ENCODE data around the gene TANK. TPM values are rescaled to one million over a fixed set of nuclear protein-coding genes. Genes with fewer than 3 reads are reported as not detected.
A peak's percentile ranks its signal among the peaks of the same experiment; 100 is the strongest.
"Not testable (repeated sequence)": the region's sequence is repeated elsewhere in the genome, so short reads cannot be mapped to it uniquely, and the experiment has no call there.

Gene TANK, protein sequence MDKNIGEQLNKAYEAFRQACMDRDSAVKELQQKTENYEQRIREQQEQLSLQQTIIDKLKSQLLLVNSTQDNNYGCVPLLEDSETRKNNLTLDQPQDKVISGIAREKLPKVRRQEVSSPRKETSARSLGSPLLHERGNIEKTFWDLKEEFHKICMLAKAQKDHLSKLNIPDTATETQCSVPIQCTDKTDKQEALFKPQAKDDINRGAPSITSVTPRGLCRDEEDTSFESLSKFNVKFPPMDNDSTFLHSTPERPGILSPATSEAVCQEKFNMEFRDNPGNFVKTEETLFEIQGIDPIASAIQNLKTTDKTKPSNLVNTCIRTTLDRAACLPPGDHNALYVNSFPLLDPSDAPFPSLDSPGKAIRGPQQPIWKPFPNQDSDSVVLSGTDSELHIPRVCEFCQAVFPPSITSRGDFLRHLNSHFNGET
- 89.5 TPM for total RNA-seq

DNA sequence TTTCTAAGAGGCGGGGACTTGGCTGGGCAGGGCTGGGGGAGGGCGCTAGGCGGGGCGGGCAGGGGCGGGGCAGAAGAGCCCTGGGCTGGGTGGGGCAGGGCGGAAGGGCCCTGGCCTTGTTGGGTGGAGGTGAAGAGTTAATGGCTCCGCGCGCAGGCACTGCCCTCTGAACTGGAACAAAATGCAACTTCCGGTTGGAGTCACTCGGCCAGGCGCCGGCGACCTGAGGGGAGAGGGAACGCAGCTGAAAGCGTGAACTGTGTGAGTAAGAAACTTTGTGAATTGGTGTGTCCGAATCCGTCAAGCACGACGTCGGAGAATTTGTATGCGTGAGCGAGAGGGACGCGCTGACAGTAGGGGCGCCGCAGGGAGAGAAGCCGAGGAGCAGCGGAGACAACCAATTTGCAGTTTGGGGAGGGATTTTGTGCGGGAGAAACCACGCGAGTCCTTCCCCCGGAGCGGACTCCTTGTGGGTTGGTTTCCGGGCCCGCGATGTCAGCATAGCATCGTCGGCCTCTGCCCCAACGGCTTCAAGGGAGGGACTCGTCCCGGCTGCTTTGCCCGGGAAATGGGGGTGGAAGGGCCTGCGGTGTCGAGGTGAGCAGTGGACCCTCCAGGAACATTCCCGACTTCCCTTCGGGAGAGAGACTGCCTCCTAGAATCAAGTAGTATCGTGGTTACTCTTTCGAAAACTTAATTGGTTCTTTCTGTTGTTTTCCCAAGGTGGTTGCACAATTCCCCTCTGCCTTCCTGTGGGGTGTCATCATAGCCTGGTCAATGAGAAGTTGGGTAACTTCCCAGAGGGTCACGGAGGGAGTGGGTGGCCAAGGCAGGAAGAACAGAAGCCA is at the start of gene TANK:
TANK (plus strand) TSS at position 203 of the 848 bp plus-strand sequence. CDS start 19,235 bp downstream, outside the sequence.
- DNase-seq: peak; percentile 86

DNA sequence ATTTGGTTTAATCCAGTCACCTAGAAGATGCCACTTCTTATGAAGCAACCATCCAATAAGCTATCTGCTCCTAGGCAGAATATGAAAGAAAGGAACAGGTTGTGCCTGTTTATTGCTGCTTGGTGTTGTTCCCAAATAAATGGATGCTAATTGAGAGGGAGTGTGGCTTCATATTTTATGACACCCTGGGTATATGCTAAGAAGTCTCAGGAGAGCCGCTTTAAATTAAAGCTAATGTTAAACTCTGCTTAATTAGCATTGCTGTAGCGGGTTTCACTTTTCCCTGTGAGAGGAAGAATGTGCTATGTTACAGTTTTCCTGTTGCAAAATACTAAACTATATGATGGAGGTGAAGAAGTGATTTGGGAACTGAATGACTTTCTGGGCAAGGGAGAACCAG is 48.7 kb upstream of the TANK start:
- DNase-seq: no peak

DNA sequence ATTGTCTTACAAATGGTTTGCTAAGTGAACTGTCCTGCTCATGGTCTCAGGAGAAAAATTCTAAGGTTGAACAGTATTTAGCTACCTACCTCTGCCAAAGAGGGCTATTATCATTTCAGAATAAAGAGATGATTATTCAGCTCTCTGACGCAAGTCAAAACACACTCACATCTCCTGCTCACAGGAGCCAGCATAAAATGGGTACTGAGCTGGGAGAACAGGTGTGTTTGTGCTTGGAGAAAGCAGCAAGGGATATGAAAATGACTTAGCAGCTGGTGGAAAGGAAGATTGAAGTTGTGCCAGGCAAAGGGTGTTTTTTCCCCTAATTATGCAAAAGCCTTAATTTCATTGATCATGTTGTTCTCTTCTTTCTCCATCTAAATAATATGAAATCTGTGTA is 47.3 kb upstream of the TANK start:
- no peak for DNase-seq

DNA sequence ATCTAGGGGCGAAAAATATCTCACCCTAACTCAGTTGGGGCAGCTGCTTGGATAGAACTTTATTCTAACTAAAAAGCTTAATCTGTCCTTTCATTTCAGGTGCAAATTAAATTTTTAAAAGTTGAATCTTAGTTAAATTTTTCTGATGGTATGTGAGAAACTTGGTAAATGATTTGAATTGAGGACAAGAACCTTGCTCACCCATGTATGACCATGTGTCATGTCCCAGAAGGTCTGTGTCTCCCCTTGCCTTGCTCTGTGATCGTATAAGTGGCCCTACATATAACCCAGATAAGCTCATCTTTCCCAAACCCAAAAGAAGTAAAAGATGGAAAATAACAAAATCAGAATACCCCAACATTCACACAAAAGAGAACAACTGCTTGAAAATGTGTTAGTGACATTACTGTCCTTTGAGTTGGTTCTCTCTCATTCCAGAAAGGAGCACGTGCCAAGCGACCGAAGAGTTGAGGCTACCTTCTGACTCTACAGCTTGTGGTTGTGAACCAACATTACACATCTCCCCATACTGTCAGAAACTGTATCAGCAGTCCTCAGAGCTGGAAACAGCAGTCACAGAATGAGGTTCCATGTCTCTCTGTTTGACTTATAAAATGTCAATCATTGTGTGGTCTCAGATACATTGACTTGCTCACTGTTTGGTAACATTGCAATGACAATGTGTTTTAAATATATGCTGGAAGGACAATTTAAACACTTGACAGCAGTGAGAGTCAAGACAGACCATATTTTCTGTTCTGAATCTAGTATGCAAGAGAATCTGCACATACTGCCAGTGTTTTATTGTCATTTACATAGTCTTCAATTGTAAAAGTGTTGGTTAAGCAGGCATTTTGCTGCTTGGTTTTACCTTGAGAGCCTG is 46.3 kb upstream of the TANK start:
- no peak for DNase-seq

DNA sequence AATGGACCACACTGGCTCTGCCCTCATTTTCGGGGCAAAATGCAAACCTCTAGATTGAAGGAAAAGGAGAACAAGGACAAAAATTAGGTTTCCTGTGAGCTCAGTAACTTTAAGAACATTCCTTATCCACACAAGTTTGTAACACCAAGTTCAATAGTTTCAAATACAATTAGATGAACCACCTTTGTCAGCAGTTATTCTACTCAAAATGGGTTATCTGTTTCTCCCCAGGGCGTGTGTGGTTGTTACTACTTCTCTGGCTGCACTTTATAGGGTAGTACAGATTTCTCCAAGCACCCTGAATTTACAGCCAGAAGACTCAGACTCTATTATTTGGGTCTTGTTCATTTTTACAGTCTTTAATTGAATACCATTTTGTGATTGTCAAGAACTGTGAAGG is 45.0 kb upstream of the TANK start:
- DNase-seq: no peak

DNA sequence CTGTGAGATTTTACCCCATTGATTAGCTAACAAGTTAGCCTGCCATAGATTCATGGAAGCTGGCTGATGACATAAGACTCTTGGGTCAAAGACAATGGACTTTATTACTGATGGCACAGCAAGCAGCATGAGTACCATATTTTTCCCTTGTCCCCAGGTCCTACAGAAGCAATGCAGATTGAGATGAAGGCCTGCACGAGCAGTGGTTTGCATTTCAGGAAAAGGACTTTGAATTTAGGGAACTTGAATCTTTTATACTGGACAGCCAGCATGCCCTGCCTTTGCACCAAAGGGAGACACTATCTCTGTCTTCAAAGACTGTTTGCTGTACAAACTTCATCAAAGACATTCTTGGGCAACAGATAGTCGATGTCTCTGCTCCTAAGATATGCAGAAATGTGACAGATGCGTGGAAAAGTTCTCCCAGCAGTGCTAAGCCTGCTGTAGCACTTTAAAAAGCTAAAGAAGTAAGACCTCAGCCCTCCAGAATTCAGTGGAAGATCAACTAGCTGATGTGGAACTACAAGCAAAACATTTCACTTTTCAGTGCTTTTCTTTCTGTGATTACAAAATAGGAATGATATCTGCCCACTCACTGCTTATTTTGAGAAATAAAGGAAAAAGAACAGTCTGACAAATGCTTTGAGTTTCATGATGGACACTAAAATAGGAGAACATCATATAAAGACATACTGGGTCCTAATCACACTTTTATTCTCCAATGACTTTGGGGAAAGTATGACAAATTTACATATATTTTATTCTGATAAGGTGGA is 44.4 kb upstream of the TANK start:
- DNase-seq: no peak

DNA sequence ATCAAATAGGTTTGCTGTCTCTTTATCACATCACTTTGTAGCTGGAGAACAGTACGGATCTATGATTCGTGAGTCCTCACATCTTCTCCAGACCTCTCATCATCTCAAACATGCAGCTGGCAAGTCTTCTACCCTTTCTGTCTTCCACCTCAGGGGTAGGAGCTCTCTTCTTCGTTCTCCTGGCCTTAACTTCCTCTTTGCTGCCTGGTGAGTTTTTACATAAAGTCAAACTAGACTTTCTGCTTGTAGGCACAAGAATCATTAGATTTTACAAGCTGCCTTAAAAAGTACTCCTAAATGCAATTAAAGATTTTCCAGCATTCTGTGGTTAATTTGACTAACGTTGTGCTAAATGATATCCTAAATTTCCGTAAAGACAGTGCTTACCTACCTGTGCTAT is 43.7 kb upstream of the TANK start:
- no peak for DNase-seq

DNA sequence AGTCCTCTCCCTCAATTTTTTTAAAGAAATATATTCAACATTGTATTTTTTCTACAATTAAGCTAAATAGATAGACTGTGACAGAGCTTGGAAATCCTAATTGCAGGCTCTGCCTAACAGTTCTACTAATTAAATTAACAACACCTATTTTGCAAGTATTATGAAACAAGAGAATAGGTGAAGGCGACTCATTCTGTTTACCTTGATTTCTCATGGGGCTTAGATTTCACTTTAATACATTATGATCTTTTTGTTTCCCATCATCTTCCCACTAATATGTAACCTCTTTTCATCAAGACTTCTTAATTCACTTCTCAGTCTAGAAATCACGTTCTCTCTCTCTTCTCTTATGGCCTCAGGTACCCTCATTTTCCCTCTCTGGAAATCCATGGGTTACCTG is 42.7 kb upstream of the TANK start:
- DNase-seq: no peak

DNA sequence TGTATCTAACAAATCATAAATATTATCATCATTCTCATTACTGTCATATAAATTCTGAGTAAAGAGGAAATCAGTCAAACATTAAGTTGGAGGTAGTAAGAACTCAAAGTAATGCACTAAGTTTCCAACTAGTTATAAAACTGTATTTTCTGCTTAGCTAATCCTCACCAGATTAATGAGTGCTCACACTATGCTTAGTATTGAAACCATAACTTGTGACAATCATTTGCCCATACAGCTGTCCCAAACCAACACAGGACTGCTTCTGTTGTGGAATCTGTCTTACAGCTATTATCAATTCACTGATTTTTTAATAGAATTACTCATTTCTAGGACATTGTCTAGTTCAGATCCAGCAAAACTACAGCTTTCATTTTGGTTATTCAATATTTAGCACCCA is 41.5 kb upstream of the TANK start:
- no peak for DNase-seq

DNA sequence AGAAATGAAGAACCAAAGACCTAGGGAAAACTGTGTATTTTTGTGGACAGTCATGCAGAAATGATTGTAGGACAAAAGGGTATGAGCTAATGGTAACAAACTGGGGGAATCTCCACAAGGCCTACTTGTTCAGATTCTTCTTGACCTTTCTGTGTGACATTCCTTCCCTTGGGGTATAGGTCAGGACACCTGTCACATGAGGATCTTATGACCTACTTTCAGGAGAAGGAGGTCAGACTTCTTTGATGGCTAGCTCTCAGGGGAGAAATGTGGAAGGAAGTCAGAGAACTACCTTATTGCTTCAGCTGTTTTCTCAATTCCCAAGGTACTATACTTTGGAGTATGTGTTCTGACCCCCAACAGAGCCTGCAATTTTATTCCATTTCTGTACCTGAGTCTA is 40.7 kb upstream of the TANK start:
- DNase-seq: no peak

DNA sequence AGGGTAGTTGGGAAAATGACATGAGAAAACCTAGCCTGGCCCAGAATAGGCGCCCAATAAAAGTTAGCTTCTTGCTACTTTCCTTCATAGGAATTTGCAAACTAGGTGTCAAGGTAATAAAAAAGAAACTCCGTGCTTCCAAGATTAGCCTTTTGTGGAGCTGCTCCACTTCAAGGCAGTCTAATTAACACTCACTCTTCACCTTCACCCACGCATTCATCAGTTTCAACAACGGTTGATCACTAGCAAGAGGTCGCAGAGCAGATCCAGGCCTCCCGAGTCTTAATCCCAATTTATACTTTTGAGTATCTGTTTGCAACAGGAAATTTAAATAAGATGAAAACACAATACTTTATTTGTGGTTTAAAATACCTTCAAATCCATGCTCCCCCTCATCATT is 39.5 kb upstream of the TANK start:
- DNase-seq: no peak

DNA sequence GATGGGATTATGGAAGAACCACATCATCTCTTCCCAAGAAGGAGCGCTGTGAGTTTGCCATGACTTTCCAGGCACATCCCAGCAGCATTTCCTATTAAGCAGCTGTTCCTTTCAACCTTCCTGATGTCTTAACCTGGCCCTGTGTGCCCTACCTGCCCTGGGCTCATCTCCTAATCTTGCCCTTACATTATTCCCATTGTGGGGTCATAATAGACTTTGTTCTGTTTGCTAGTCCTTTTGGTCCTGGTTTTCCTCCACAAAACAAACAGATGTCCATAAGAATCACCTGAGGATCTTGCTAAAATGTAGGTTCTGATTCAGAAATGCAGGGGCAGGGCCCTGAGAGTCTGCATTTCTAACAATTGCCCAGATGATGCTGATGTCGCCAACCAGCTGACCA is 38.6 kb upstream of the TANK start:
- DNase-seq: no peak

DNA sequence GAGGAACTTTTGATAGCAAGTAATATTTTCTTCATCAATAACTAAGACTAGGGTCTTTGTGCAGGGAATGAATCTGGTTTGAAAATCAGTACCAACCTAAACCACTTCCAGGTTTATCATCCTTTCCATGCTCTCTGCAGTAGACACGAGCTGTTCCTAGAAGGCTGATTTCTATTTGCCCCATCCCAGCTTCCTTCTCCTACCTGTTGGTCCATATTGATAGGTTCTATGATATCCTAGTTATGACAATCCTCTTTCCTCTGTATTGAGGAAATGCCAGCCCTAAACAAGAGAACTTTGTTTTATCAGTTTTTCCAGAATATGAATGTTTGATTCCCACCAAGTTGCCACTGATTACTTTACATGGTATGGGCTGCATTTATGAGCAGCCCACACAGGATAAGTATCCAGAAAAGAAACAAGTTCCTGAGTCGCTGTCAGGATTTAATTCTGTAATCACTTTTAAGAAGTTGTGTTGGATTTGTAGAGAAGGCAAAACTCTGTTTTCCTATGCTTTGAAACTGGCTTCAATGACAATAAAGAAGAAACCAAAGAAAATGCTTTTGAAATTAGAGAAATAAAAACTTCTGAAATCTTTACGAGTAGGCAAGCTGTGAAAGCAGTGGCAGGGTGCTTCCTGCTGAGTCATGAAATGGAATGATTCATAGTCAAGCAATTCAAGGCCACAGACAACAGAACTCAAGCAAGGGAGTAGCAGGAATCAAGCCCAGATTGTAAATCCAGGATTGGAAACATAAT is 37.3 kb upstream of the TANK start:
- DNase-seq: peak; percentile 39

DNA sequence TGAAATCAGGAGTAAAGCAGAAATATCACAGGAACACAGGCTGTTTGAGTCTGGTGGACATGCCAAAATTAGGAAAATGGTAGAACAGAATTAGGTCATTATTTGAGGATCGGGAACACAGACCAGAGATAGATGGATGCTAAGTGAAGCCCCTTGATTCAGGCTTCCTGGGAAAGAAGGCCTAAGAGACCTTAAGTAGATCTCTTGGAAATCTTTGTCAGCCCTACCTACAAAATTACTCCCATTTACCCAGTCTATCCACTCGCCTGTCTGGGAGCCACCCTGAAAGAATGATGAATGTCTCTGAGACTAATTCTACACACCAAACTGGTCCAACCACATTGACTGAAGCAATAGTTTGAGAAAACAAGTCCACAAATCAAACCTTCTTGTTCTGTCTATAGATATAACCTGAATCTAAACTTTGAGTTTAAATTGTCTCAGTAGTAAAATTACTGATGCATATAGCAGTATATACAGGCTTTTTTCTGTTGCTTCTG is 36.6 kb upstream of the TANK start:
- no peak for DNase-seq

DNA sequence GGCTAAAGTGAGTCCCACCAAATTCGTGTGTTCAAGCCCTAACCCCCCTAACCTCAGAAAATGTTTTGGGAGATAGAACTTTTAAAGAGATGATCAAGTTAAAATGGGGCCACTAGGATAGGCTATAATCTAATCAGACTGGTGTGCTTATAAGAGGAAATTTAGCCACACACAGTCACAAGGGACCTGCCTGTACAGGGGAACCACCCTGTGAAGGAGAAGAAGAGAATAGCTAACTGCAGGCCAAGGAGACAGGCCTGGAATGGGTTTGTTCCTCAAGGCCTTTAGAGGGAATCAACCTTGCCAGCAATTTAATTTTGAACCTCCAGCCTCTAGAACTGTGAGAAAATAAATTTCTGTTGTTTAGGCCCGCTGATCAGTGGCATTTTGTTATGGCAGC is 36.0 kb upstream of the TANK start:
- DNase-seq: no peak

DNA sequence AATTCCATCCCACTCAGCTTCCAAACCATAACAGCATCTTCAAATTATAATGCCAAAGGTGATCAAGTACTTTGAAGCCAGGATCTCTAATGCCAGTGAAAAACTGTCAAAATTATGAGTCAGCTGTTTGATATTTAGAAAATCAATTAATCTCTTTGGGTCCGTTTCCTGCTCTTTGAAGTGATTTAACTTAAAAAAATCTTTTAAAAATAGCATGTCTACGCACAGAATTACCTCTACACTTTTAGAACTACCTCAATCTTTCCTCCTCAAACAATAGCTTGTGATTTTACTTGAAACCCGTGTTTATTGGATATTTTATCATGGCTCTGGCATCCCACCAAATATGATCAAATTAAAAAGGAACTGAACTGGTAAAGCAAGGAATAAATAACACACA is 31.3 kb upstream of the TANK start:
- DNase-seq: no peak

DNA sequence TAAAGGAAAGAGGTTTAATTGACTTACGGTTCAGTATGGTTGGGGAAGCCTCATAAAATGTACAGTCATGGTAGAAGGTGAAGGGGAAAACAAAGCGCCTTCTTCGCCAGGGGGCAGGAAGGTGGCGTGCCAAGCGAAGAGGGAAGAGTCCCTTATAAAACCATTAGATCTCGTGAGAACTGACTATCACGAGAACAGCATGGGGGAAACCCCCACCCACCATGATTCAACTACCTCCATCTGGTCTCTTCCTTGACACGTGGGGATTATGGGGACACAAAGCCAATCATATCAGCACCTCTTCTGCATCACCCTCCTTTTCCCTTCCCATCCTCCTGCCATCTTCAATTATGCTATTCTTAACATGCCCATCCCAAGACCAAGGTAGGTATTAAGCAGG is 29.9 kb upstream of the TANK start:
- no peak for DNase-seq

DNA sequence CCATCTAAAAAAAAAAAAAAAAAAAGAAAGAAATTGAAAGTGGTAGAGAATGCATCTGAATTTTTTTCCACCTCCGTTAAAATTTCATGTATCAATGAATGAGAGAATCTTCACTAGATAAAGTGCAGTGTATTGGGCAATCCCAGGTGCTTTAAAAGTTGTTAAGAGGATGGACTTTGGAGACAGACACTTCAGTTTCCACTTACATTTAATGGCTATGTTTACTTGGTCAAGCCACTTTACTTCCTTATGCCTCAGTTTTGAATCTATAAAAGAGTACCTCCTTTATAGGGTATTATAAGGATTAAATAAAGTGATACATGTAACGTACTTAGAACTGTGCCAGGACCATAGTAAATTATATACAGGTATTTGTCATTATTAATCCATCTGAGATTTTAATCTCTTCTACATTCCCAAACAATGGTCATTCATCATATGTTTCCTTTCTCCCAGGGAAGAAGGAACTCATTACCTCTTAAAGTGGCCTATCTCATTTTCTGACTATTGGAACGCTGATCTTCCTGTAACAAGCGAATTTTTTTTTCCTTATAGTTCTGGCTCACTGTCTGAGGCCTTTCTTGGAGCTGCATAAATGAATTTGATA is 29.1 kb upstream of the TANK start:
- DNase-seq: no peak

DNA sequence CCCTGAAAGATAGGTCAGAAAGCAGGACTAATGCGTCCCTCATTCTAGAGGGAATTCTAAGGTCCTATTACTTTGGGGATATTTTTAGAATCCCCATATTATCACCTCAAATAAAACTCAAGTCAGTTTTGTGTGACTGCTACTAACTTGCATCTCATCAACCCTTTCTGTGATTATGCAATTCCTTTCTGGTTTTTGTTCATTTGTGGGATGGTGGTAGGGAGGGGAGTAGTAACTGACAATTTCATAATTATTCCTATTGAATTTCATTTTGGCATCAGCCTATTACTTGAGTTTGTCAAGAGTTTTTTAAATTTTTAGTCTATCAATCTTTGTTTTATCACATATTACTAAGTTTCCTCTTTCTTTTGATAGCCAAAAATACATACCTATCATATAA is 28.4 kb upstream of the TANK start:
- no peak for DNase-seq

DNA sequence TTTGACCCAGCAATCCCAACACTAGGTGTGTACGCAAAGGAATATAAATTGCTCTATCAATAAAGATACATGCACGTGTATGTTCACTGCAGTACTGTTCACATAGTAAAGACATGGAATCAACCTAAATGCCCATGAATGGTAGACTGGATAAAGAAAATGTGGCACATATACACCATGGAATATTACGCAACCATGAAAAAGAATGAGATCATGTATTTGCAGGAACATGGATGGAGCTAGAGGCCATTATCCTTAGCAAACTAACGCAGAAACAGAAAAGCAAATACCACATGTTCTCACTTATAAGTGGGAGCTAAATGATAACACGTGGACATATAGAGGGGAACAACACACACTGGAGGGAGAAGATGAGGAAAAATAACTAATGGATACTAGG is 27.8 kb upstream of the TANK start:
- DNase-seq: not testable (repeated sequence)

Measured in occipital lobe (tissue), 2 donors.